Astrocyte of the spinal cord (primary cell): ENCODE measurements around the gene AP1G2.

ENCODE experiments used
- DNase-seq: peaks from one replicate; pipeline ENCODE4 v3.0.0; 2011; ENCODE audit warnings: low read depth, low spot score
- H3K4me3 ChIP-seq: 2 replicates; pipeline ENCODE4 v1.5.1; 2011; ENCODE audit warnings: low read depth, mild to moderate bottlenecking, low read length, moderate library complexity
- in situ Hi-C: cut with HindIII; loops from 2 replicates; pipeline ENCODE4 v1.10.0; 2017; ENCODE audit warnings: low sequenced_read_pairs
- TF ChIP-seq, protein P1 (sequence below): IDR thresholded peaks from 2 replicates; pipeline ENCODE4 v1.5.1; 2012; ENCODE audit warnings: low read depth, mild to moderate bottlenecking, low read length, inconsistent platforms

AP1G2 gene

DNA sequence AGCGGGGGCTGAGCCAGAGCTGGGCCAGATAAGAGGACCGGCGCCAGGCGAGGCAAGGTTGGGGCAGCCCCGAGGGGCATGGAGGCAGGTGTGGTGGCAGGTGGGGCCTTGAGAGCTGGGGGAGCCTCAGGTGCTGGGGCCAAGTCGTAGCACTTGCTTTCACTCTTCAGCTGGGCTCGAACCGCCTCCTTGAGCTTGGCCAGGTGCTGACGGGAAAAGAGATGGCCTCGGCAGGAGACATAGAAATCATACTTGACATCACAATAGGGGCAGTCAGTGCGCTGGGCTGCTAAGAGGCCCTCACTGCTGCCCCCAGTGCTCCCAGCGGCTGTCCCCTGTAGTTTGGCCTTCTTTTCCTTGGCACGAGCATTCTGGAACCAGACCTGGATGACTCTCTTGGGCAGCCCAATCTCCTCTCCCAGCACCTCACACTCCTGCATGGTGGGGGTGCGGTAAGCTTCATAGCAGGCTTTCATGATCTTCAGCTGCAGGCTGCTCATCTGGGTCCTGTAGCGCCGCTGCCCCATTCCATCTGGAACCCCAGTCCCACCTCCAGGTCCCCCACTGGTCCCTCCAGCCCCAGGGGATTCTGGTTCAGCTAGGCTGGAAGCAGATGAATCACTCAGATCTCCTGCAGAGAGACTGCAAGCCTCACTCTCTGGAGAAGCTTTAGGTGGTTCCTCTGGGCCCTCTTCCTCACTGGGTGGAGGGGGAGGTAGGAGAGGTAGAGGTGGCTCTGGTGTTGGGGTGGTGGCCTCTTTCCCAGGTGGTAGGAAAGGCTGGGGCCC, 44.2 kb downstream of the AP1G2 start:
- in situ Hi-C loops: no loop called here
- TF ChIP-seq, protein P1, sequence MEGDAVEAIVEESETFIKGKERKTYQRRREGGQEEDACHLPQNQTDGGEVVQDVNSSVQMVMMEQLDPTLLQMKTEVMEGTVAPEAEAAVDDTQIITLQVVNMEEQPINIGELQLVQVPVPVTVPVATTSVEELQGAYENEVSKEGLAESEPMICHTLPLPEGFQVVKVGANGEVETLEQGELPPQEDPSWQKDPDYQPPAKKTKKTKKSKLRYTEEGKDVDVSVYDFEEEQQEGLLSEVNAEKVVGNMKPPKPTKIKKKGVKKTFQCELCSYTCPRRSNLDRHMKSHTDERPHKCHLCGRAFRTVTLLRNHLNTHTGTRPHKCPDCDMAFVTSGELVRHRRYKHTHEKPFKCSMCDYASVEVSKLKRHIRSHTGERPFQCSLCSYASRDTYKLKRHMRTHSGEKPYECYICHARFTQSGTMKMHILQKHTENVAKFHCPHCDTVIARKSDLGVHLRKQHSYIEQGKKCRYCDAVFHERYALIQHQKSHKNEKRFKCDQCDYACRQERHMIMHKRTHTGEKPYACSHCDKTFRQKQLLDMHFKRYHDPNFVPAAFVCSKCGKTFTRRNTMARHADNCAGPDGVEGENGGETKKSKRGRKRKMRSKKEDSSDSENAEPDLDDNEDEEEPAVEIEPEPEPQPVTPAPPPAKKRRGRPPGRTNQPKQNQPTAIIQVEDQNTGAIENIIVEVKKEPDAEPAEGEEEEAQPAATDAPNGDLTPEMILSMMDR: no peak
- DNase-seq: no peak
- no peak overlapping the region for H3K4me3 ChIP-seq

DNA sequence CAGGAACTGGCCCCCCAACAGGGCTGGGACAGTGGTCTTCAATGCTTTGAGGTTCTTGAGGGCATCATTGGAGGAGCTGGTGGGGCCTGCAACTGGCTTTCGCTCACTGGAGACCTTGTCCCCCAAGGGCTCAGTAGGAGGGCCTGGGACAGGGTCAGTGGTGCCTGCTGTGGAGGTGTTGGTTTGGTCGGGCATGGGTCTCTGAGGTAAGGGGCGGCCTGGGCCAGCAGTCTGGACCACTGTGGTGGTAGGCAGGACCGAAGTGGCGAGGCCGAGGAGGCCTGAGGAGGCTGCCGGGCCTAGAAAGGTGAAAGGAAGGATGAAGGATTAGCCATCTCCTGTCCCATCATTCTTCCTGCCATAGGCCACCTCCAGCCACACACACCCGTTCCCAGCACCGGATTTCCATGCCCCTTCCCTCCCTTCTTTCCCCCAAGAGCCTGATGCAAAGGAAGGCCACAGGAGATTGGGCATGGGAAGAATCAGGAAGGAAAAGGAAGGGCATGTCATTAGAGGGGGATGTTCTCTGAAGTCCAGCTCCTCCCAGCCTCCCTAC, 44.9 kb downstream of the AP1G2 start:
- H3K4me3 ChIP-seq: no peak overlapping the region
- no peak for DNase-seq
- in situ Hi-C loops: no loop called here
- TF ChIP-seq, protein P1: no peak

DNA sequence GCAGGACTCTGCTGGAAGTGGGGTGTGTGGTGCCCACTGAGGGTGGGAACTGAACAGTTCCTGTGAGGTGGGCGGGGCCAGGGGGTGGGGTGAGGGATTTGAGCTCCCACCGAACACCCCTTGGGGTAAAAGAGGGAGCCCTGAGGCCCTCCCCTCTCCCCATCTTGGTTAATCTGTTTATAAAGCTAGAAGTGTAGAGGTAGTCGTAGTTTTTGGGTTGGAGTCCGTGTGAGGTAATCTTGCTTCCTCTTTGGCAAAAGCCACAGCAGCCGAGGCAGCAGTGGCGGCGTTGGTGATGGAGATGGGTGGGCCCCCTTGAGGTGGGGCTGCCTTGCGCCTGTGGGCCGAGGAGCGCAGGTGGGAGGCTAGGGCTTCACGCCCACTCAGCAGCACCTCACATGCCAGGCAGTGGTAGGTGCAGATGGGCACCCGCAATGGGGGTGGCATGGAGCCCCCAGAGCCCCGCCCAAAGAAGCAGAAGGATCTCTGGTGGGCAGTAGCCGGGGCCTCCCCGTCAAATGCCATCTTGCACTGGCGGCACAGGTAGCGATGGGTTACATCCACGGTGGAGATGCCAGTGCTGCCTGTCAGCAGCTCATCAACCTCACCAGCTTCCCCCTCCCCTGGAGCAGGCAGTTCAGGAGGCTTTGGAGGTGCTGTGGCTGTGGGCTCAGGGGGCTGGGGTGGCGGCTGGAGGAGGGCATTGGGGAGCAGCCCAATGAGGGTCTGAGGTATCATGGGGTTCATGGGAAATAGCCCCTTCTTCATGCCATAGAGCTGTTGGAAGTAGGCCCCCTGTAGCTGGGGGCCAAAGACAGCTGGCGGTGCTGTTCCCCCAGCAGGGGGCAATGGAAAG, 45.6 kb downstream of the AP1G2 start:
- no peak for DNase-seq
- in situ Hi-C loops: no loop called here
- H3K4me3 ChIP-seq: no peak overlapping the region
- TF ChIP-seq, protein P1: no peak

DNA sequence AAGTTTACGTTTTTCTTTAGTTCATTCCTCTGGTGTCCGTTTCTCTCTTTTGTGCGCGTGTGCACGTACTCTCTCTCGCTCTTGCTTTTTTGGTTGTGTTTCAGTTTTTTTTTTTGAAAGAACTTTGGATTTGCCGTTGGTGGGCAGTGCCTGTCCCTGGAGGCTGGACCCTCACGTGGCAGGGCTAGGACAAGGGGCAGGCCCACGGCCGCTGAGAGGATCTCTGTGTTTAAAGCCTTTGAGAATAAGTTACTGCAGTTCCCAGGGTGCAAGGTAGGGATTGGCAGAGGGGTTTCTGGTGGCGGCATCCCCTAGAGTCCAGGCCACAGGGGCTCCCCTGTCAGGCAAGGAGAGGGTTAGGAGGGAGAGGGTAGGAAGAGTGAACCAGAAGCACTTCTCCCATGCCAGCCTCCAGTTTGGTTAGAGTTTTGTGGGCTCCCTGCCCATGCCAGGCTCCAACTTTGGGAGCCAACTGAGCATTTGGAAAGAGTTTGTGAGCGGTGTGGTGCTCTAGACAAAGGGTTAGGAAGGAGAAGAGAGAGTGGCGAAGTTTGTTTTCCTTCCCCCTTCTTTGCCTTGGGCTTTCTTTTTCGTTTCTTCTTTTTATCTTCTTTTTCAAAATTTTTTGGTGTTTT, 46.6 kb downstream of the AP1G2 start:
- no peak for DNase-seq
- H3K4me3 ChIP-seq: no peak overlapping the region
- TF ChIP-seq, protein P1: no peak
- in situ Hi-C loops: no loop called here

DNA sequence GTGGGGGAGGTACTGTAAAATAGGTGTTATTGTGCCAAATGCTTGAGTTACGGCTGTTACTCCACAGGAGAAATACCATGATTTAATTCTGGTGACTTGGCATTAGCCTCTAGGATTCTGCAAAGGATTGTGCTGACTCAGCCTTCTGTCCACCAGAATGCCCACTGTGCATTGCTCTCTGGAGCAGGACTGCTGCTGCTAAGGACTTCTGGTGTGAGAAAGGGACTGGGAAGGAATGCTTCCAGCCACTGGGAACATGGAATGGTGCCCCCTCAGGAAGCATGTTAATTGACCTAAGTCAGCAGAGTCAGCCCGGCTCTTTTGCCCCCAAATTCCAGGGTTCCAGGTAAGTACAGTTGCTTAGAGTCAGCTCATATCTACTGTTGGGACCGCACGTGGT, 48.9 kb downstream of the AP1G2 start:
- TF ChIP-seq, protein P1: no peak
- in situ Hi-C loops: no loop called here
- DNase-seq: no peak
- no peak overlapping the region for H3K4me3 ChIP-seq

DNA sequence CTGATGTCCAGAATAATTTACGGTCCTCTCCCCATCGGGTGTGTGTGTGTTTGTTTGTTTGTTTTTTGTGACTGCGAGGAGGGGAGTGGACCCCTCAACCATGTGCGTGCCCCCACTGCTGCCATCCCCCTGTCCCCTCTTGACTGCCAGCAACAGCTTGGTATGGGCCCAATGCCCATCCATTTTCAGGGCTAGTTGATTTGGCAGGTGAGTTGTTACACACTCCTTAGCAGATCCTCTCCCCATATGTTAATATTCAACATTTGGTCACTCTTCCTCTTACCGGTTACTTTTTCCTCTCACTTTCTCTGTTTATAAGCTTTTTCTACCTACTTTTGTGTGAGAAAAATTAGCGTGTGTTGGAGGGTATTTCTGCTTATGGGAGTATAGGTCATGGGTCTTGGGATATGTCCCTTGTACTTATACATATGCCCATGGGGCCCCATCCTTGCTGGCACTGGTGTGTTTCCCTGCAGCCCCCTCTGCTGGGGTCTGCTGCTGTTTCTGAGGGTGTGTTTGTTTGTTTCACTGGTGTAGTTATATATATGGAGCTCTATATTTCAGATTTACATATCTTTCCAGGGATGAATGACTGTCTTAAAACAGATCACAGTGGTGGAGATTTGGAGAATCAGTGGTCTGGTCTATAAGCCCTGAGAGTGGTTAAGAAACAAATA, 49.8 kb downstream of the AP1G2 start:
- in situ Hi-C loops: no loop called here
- DNase-seq: no peak
- TF ChIP-seq, protein P1: no peak
- no peak overlapping the region for H3K4me3 ChIP-seq
